HG03064 (cell line): ENCODE results near the gene FOXM1.

Experiments
- ATAC-seq: cut with Tn5 transposase; IDR thresholded peaks from one replicate; pipeline ENCODE4 v1.9.1; 2021; ENCODE audit warnings: low read depth; ENCODE audit not compliant: unreplicated experiment

Gene FOXM1

GRCh38 chr12:2841056-2841650 is 35.8 kb downstream of the FOXM1 start:
- ATAC-seq: no peak

GRCh38 chr12:2836574-2836973 is 40.4 kb downstream of the FOXM1 start:
- ATAC-seq: no peak

- ATAC-seq: no peak
These were observed 41.1 kb downstream of the FOXM1 start for GRCh38 chr12:2835691-2836403.

- ATAC-seq: no peak
These were observed 42.1 kb downstream of the FOXM1 start, which contains the start of gene NRIP2 for GRCh38 chr12:2834581-2835491. Gene NRIP2, minus strand, starts transcription at chr12:2835035. Its CDS starts 52 bp downstream, at chr12:2834983.

GRCh38 chr12:2833810-2834209 is 43.2 kb downstream of the FOXM1 start:
- ATAC-seq: no peak

GRCh38 chr12:2833327-2833726 is 43.6 kb downstream of the FOXM1 start:
- no peak for ATAC-seq

- no peak for ATAC-seq
These were observed 44.3 kb downstream of the FOXM1 start for GRCh38 chr12:2832550-2833127.

- no peak for ATAC-seq
These were observed 47.7 kb downstream of the FOXM1 start for GRCh38 chr12:2829275-2829674.

GRCh38 chr12:2826721-2827515 is 50.1 kb downstream of the FOXM1 start:
- no peak for ATAC-seq

GRCh38 chr12:2826036-2826435 is 50.9 kb downstream of the FOXM1 start:
- no peak for ATAC-seq

GRCh38 chr12:2825132-2825531 is 51.8 kb downstream of the FOXM1 start:
- no peak for ATAC-seq

GRCh38 chr12:2824541-2824940 is 52.4 kb downstream of the FOXM1 start:
- ATAC-seq: no peak

- no peak for ATAC-seq
These were observed 53.5 kb downstream of the FOXM1 start for GRCh38 chr12:2823483-2823882.

- ATAC-seq: no peak
These were observed 56.5 kb downstream of the FOXM1 start for GRCh38 chr12:2820432-2820831.

GRCh38 chr12:2819810-2820209 is 57.2 kb downstream of the FOXM1 start:
- ATAC-seq: no peak

- peak; percentile 48 for ATAC-seq
These were observed 63.5 kb downstream of the FOXM1 start for GRCh38 chr12:2813214-2814185.

GRCh38 chr12:2812290-2813213 is 64.4 kb downstream of the FOXM1 start, which contains the start of gene ITFG2:
Gene ITFG2, plus strand, starts transcription at chr12:2812668. Its CDS starts 93 bp downstream, at chr12:2812761.
- ATAC-seq: peak; percentile 88

GRCh38 chr12:2811801-2812200 is 65.2 kb downstream of the FOXM1 start:
- no peak for ATAC-seq
